GM21390 (cell line): ENCODE results near the gene PTPRE.

Source experiments
- ATAC-seq: cut with Tn5 transposase; IDR thresholded peaks from one replicate; pipeline ENCODE4 v1.9.1; 2021; ENCODE audit not compliant: unreplicated experiment

The PTPRE gene

DNA sequence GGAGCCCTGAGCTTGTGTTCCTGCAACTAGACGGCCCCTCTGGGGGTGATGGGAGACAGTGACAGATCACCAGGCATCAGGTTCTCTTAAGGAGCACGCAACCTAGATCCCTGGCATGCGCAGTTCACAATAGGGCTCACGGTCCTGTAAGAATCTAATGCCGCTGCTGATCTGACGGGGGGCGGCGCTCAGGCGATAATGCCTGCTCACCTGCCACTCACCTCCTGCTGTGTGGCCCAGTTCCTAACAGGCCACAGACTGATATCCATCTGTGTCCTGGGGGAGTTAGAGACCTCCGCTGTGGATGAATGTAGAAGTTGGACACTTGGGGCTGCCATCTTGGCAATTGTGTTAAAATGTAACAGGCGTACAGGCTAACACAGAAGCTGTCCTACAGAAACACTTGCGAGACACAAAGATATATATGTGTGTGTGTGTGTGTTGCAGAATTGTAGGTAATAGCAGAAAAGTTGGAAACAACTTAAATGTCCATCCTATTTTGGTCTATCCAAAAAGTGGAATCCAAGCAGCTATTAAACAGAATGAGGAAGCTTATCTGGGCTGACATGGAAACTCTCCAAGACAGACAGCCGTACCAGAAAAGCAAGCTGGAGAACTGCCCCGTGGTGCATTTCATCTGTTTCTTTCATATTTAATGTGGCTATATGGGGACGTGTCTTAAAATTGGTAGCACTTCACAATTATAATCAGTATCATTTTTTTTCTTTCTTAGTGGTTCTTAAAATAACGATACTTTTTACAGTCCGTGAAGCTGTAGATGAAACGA lies 136.5 kb downstream of the PTPRE start:
- ATAC-seq = no peak

DNA sequence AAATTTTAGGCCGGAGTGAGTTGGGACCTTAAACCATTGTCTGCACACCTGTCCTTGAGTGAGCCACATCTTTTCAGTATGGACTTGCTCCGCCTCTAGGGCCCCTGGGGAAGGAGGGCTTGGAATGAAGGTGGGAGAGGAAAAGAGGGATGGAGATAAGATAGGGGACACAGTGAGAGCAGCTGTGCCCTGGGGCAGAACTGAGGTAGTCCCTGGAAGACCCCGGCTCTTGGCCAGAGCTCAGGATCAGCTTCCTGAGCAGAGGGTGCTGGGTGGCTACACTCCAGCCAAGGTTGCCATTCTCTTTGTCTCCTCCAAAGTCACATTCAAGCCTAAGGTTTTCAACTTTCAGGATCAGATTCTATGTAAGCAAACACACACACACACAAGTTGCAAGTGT lies 137.3 kb downstream of the PTPRE start:
- no peak for ATAC-seq

GRCh38 chr10:128044961-128045832 lies 138.3 kb downstream of the PTPRE start:
- ATAC-seq = no peak

DNA sequence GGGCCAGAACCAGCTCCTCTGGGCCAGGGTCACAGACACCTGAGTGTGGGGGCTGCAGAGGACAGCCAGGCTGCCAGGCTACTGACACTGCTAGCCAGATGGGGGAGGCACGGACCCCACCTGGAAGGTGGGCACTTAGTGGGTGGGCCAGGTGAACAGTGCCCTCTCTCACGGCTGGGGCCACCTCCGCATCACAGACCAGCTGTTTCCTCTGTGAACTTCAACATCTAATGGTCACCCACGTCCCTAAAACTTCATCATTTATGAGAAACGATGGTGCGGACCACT lies 138.9 kb downstream of the PTPRE start:
- ATAC-seq = no peak

DNA sequence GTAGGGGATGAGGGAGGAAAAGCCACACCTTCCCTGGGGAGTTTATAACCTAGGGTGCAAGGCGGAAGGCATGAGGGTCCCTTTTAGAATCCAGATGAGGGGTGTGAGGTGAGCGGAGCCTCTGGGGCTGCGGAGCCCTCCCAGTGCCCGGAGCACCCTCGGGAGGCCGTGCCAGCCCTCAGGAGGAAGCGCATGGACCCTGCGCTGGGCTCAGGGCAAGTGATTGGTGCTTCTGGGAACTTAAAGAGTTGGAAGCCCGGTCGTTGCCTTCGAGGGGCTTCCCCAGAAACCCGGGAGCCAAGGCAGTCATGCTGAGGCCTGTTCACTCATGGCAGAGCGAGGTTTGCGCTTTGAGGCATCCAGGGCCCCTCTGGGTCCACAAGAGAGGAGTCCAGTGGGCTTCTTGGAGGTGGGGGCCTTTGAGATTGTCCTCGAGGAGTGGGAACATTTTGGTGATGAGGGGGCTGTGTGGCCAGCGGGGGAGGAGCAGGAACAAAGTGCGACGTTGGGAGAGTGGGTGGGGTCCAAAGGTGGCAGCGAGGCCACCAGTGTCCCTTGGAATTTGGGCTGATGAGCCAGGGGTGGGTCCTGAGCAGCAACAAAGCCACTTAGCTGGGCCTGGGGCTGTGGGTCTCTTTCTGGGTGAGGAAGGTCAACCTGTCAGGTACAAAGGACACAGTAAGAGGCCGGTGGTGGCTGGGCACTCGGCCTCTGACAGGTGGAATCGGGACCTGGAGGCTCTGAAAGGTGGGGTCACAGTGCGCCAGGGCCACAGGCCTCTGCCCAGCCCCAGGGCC lies 139.5 kb downstream of the PTPRE start:
- ATAC-seq = no peak

GRCh38 chr10:128046953-128047290 lies 140.0 kb downstream of the PTPRE start:
- ATAC-seq = no peak

DNA sequence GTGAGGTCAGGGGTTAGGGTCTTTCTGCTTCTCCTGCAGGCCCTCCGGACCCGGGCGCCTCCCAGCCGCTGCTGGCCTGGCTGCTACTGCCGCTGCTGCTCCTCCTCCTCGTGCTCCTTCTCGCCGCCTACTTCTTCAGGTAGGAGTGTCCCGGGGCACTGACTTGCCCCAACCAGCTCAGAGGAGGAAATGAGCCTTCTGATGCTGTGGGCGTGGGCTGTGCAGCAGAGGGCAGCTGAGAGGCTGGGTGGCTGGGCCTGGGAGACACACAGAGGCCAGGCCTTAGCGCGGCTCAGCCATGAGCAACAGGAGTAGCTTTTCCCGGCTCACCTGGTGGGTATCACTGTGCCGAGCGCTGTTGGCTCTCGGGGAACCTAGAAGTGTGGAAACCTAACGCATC lies 140.4 kb downstream of the PTPRE start:
- peak; percentile 99 for ATAC-seq

- peak; percentile 30 for ATAC-seq
Observed at GRCh38 chr10:128047991-128048818, 141.3 kb downstream of the PTPRE start.

GRCh38 chr10:128048819-128049210 lies 141.9 kb downstream of the PTPRE start:
- ATAC-seq = no peak

DNA sequence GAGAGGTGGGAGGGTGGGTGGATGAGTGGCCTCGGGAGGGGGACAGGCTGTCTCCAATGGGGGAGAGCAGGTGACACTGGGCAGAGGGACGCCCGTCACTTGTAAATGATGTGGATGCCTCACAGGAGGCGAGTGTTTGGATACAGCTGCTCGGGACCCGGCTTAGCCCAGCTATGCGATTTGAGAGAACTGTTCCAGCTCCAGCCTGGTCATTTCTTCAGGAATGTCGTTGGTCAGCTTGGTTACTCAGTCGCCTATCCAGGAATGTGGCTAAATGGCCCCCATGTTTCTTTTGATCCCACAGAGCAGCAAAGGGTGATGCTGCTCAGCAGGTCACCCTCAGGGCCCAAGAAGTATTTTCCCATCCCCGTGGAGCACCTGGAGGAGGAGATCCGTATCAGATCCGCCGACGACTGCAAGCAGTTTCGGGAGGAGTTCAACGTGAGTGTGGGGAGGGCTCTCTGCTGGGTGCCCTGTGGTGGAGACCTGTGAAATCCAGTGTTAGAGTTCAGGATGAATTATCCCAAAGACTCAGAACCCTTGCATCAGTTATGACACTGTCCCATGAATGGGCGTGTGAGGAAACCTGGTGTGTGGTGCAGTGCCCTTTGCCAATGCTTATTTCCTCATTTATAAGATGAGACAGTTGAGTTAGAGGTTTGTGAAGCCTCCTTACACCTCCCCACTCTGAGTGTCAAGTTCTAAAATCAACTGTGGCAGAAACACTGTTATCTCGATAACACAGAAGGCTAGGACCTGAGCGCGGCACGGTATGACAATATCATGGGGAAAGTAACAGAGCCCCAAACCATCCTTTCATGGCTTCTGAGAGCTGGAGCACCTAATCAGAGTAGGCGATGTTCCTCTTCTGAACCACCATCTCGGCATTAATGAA lies 142.6 kb downstream of the PTPRE start:
- ATAC-seq = no peak

GRCh38 chr10:128050121-128050516 lies 143.2 kb downstream of the PTPRE start:
- no peak for ATAC-seq

- ATAC-seq = no peak
Observed at GRCh38 chr10:128050936-128051335, 144.0 kb downstream of the PTPRE start.

DNA sequence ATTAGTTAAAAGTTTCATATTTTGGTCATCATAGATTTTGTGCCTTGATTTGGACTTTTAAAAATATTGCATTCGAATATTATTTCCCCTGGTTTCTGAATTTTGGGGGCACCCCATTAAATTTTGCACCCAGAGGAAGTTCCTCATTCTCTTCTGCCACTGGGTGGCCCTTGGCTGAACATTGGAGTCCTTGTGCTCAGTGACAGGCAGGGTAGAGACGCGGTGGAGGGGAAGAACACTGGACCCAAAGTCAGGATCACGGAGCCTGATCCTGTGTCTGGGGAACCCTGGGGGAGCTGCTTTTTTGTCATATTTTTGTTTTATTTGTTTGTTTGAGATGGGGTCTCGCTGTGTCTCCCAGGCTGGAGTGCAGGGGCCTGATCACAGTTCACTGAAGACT lies 144.6 kb downstream of the PTPRE start:
- ATAC-seq = no peak

- ATAC-seq = no peak
Observed at GRCh38 chr10:128052696-128053095, 145.8 kb downstream of the PTPRE start.

- no peak for ATAC-seq
Observed at GRCh38 chr10:128053356-128053755, 146.5 kb downstream of the PTPRE start.

GRCh38 chr10:128054163-128054970 lies 147.5 kb downstream of the PTPRE start:
- no peak for ATAC-seq

DNA sequence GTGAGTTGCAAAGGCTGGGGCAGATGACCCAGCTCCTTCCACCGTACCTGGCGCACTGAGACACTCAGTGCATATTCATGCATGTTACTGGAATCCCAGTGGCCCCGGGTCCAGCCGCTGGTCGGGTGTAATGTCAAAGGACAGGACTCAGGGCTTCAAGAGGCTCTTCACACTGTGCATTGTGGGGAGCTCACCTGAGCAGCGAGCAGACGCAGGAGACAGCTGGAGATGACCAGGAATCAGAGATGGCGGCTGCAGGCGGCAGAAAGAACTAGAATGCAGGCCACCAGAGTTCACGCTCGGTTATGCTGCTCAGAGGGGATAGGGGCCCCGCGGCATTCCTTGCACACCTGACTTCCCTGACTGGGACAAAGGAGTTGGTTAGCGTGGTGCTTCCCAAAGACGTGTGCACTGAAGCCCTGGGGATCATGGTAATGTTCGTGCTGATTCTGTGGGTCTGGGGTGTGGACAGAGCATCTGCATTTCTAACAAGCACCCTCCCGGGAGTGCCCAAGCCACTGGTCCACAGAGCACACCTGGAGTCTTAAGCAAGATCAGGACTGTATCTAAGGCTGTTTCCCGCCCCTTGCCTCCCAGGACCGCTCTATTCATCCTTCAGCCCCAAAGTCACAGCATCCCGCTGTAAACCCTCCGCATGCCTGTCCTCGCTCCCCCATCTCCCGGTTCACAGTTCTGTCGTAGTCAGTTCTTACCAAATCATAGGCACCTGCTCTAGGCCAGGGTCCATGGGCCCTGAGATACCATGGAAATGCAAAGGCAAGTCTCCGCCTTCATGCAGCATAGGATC lies 148.4 kb downstream of the PTPRE start:
- ATAC-seq = no peak
